Right hindlimb (tissue), 1 donor: Measurements from ENCODE around the gene ELFN1.

Experiments
- DNase-seq: peaks from one replicate; pipeline ENCODE4 v3.0.0-alpha.2; 2018

Gene ELFN1

GRCh38 chr7:1643270-1644092, 26.6 kb upstream of the ELFN1 start:
- peak; percentile 5 for DNase-seq

- DNase-seq = peak; percentile 11
Measured at GRCh38 chr7:1644341-1645070, 25.6 kb upstream of the ELFN1 start.

- peak; percentile 13 for DNase-seq
Measured at GRCh38 chr7:1645071-1645409, 25.0 kb upstream of the ELFN1 start.

- DNase-seq = peak; percentile 12
Measured at GRCh38 chr7:1645476-1645875, 24.6 kb upstream of the ELFN1 start.

GRCh38 chr7:1646391-1646790, 23.7 kb upstream of the ELFN1 start:
- peak; percentile 14 for DNase-seq

GRCh38 chr7:1646957-1647891, 22.9 kb upstream of the ELFN1 start:
- peak; percentile 83 for DNase-seq

- peak; percentile 79 for DNase-seq
Measured at GRCh38 chr7:1647961-1648672, 22.0 kb upstream of the ELFN1 start.

GRCh38 chr7:1649751-1650326, 20.2 kb upstream of the ELFN1 start:
- peak; percentile 9 for DNase-seq

GRCh38 chr7:1650363-1651030, 19.6 kb upstream of the ELFN1 start:
- peak; percentile 12 for DNase-seq

- peak; percentile 7 for DNase-seq
Measured at GRCh38 chr7:1651031-1651446, 19.0 kb upstream of the ELFN1 start.

- peak; percentile 4 for DNase-seq
Measured at GRCh38 chr7:1651891-1652290, 18.2 kb upstream of the ELFN1 start.

- peak; percentile 5 for DNase-seq
Measured at GRCh38 chr7:1653500-1653899, 16.6 kb upstream of the ELFN1 start.

- DNase-seq = no peak
Measured at GRCh38 chr7:1654111-1654510, 16.0 kb upstream of the ELFN1 start.

GRCh38 chr7:1654738-1655475, 15.2 kb upstream of the ELFN1 start:
- no peak for DNase-seq

- no peak for DNase-seq
Measured at GRCh38 chr7:1659696-1660095, 10.4 kb upstream of the ELFN1 start.

GRCh38 chr7:1661461-1661860, 8.6 kb upstream of the ELFN1 start:
- peak; percentile 7 for DNase-seq

- peak; percentile 11 for DNase-seq
Measured at GRCh38 chr7:1662101-1662500, 8.0 kb upstream of the ELFN1 start.

- DNase-seq = peak; percentile 9
Measured at GRCh38 chr7:1662767-1663166, 7.3 kb upstream of the ELFN1 start.

GRCh38 chr7:1663223-1663622, 6.9 kb upstream of the ELFN1 start:
- peak; percentile 12 for DNase-seq

GRCh38 chr7:1663857-1664651, 6.0 kb upstream of the ELFN1 start:
- DNase-seq = peak; percentile 26
